ENCODE measurements around the gene RPS15. TPM values are rescaled to one million over a fixed set of nuclear protein-coding genes. Genes with fewer than 3 reads are reported as not detected.

RPS15 gene
- total RNA-seq, 1 donor from 2014 or later: 603 TPM

- no peak overlapping the region for H3K4me3 Mint-ChIP-seq (ENCODE audit: unreplicated experiment)
- no peak for TF ChIP-seq CTCF (IDR thresholded peaks at IDR 0.05; ENCODE audit: partially characterized antibody, unreplicated experiment)
- H3K27ac Mint-ChIP-seq (ENCODE audit: unreplicated experiment): no peak overlapping the region
- H3K27me3 Mint-ChIP-seq (ENCODE audit: unreplicated experiment): peaks cover 7% of the 10 kb centered on the region
- no peak for DNase-seq
- H3K36me3 Mint-ChIP-seq (ENCODE audit: unreplicated experiment): no peaks in the 10 kb centered on the region
- H3K9me3 Mint-ChIP-seq (ENCODE audit: unreplicated experiment): peaks cover 10% of the 10 kb centered on the region
- H3K4me1 Mint-ChIP-seq (ENCODE audit: low read depth, unreplicated experiment): peaks cover 2% of the 10 kb centered on the region
Measured at GRCh38 chr19:1482361-1483130, 44.4 kb downstream of the RPS15 start.

- no peak overlapping the region for H3K4me3 Mint-ChIP-seq (ENCODE audit: unreplicated experiment)
- TF ChIP-seq CTCF (IDR thresholded peaks at IDR 0.05; ENCODE audit: partially characterized antibody, unreplicated experiment): no peak
- peaks cover 9% of the 10 kb centered on the region for H3K27me3 Mint-ChIP-seq (ENCODE audit: unreplicated experiment)
- no peak overlapping the region for H3K27ac Mint-ChIP-seq (ENCODE audit: unreplicated experiment)
- H3K9me3 Mint-ChIP-seq (ENCODE audit: unreplicated experiment): peaks cover 10% of the 10 kb centered on the region
- DNase-seq: no peak
- no peaks in the 10 kb centered on the region for H3K36me3 Mint-ChIP-seq (ENCODE audit: unreplicated experiment)
- peaks cover 2% of the 10 kb centered on the region for H3K4me1 Mint-ChIP-seq (ENCODE audit: low read depth, unreplicated experiment)
Measured at GRCh38 chr19:1483131-1483978, 45.2 kb downstream of the RPS15 start.

GRCh38 chr19:1483979-1484428 is 45.8 kb downstream of the RPS15 start:
- TF ChIP-seq CTCF (IDR thresholded peaks at IDR 0.05; ENCODE audit: partially characterized antibody, unreplicated experiment): no peak
- no peak for DNase-seq

GRCh38 chr19:1486720-1487575 is 48.8 kb downstream of the RPS15 start:
- Mint-ChIP-seq H3K27ac (ENCODE audit: unreplicated experiment) (no peak overlapping the region), H3K27me3 (ENCODE audit: unreplicated experiment) (peaks cover 10% of the 10 kb centered on the region), H3K4me1 (ENCODE audit: low read depth, unreplicated experiment) (peaks cover 4% of the 10 kb centered on the region), H3K36me3 (ENCODE audit: unreplicated experiment) (no peaks in the 10 kb centered on the region), H3K9me3 (ENCODE audit: unreplicated experiment) (peaks cover 3% of the 10 kb centered on the region), H3K4me3 (ENCODE audit: unreplicated experiment) (no peak overlapping the region)
- no peak for TF ChIP-seq CTCF (IDR thresholded peaks at IDR 0.05; ENCODE audit: partially characterized antibody, unreplicated experiment)
- no peak for DNase-seq

More at GRCh38 chr19:1483979-1484428, 45.8 kb downstream of the RPS15 start:
- Mint-ChIP-seq H3K36me3 (ENCODE audit: unreplicated experiment) (no peaks in the 10 kb centered on the region), H3K9me3 (ENCODE audit: unreplicated experiment) (peaks cover 10% of the 10 kb centered on the region), H3K4me1 (ENCODE audit: low read depth, unreplicated experiment) (peaks cover 2% of the 10 kb centered on the region), H3K27me3 (ENCODE audit: unreplicated experiment) (peaks cover 10% of the 10 kb centered on the region), H3K27ac (ENCODE audit: unreplicated experiment) (no peak overlapping the region), H3K4me3 (ENCODE audit: unreplicated experiment) (no peak overlapping the region)

Data from glutamatergic neuron (in vitro differentiated cells).